H1 (cell line): Measurements from ENCODE around the gene APLP1. TPM values are rescaled to one million over a fixed set of nuclear protein-coding genes. Genes with fewer than 3 reads are reported as not detected.
"Not testable (repeated sequence)": the region's sequence is repeated elsewhere in the genome, so short reads cannot be mapped to it uniquely, and the experiment has no call there.

Experiments
- CTCF ChIA-PET: fragments of 300-600 bp; sonication (Branson Sonifier 250); formaldehyde crosslinking; loops from one replicate; lab custom pipeline; 2021; ENCODE audit not compliant: partially characterized antibody; lab: Charles Lee
- POLR2A ChIA-PET: fragments of 300-600 bp; sonication (Branson Sonifier 250); formaldehyde crosslinking; loops from one replicate; lab custom pipeline; 2021; ENCODE audit warnings: inconsistent platforms; ENCODE audit not compliant: partially characterized antibody; lab: Charles Lee
- DNase-seq, 2 experiments: peaks; one replicate each; pipeline versions ENCODE4 v3.0.0 to v3.0.0-alpha.2; 2010 to 2022; ENCODE audit warnings: low spot score in 2 of 2, low read depth in 1 of 2, mixed read lengths in 1 of 2
- FAIRE-seq: peaks from 2 replicates; lab custom pipeline; 2011; peaks lifted over from hg19 to GRCh38; lab: Jason Lieb, UNC
- H2AFZ ChIP-seq: 2 replicates; pipeline ENCODE4 v1.8.1; 2012; ENCODE audit warnings: low read length, inconsistent platforms
- H2AK5ac ChIP-seq: 2 replicates; pipeline ENCODE4 v1.6.1; 2013; ENCODE audit warnings: low read depth, low read length
- H2BK120ac ChIP-seq: replicated peaks from 2 replicates; pipeline ENCODE3; 2013; ENCODE audit warnings: low read depth, low read length, inconsistent platforms
- H2BK12ac ChIP-seq: 2 replicates; pipeline ENCODE4 v1.6.1; 2013; ENCODE audit warnings: low read depth, low read length
- H2BK15ac ChIP-seq: 2 replicates; pipeline ENCODE4 v1.6.1; 2013; ENCODE audit warnings: low read length
- H2BK20ac ChIP-seq: 2 replicates; pipeline ENCODE4 v1.6.1; 2013; ENCODE audit warnings: low read length
- H2BK5ac ChIP-seq: 2 replicates; pipeline ENCODE4 v1.6.1; 2013; ENCODE audit warnings: low read depth, low read length
- H3K14ac ChIP-seq: 2 replicates; pipeline ENCODE4 v1.6.1; 2013; ENCODE audit warnings: inconsistent platforms; ENCODE audit not compliant: insufficient read length
- H3K18ac ChIP-seq: 2 replicates; pipeline ENCODE4 v1.6.1; 2013; ENCODE audit warnings: low read length; ENCODE audit errors: extremely low read depth
- H3K23ac ChIP-seq: 2 replicates; pipeline ENCODE4 v1.6.1; 2013; ENCODE audit warnings: inconsistent platforms; ENCODE audit not compliant: insufficient read length
- H3K23me2 ChIP-seq: 2 replicates; pipeline ENCODE4 v1.6.1; 2013; ENCODE audit warnings: low read depth, low read length
- H3K27ac ChIP-seq: 2 replicates; pipeline ENCODE4 v1.6.1; 2011; ENCODE audit warnings: low read depth, low read length, inconsistent platforms
- H3K27me3 ChIP-seq, 4 experiments: replicated peaks in 1 of 4; 1 replicate in 1 of 4; 2 replicates in 3 of 4; pipeline versions ENCODE4 v1.6.1 to v1.8.1; 2011 to 2013; ENCODE audit warnings: low read length in 3 of 4, mild to moderate bottlenecking in 3 of 4, inconsistent platforms in 2 of 4, mixed read lengths in 2 of 4, moderate library complexity in 1 of 4; ENCODE audit not compliant: control insufficient read depth in 3 of 4, insufficient read depth in 3 of 4; ENCODE audit errors: extremely low read depth in 1 of 4
- H3K36me3 ChIP-seq, 4 experiments: 2 replicates each; pipeline versions ENCODE4 v1.6.1 to v1.8.1; 2011 to 2013; ENCODE audit warnings: mild to moderate bottlenecking in 4 of 4, low read length in 3 of 4, moderate library complexity in 2 of 4, control low read depth in 1 of 4, inconsistent platforms in 1 of 4; ENCODE audit not compliant: insufficient read depth in 4 of 4, control insufficient read depth in 2 of 4
- H3K4ac ChIP-seq: replicated peaks from 2 replicates; pipeline ENCODE3; 2013; ENCODE audit warnings: low read length, low read depth, mixed read lengths, inconsistent platforms; ENCODE audit not compliant: insufficient read length
- H3K4me1 ChIP-seq, 4 experiments: replicated peaks in 1 of 4; 1 replicate in 1 of 4; 2 replicates in 3 of 4; pipeline versions ENCODE4 v1.6.1 to v1.8.1; 2011 to 2013; ENCODE audit warnings: low read length in 3 of 4, inconsistent platforms in 2 of 4, mixed read lengths in 1 of 4; ENCODE audit not compliant: insufficient read depth in 4 of 4, control insufficient read depth in 3 of 4
- H3K4me2 ChIP-seq, 2 experiments: 2 replicates each; pipeline versions ENCODE4 v1.6.1 to v1.8.1; 2011 to 2013; ENCODE audit warnings: low read depth in 2 of 2, low read length in 2 of 2, control low read depth in 1 of 2, inconsistent platforms in 1 of 2, mild to moderate bottlenecking in 1 of 2; ENCODE audit not compliant: insufficient read depth in 1 of 2
- H3K4me3 ChIP-seq, 4 experiments: fragments of 200-600, 300-600 bp in 1 of 4; sonication (generic), shearing (Covaris generic), sonication (Bioruptor Twin) in 1 of 4; 2 replicates each; pipeline versions ENCODE4 v1.5.1 to v1.8.1; 2011 to 2016; ENCODE audit warnings: low read length in 4 of 4, low read depth in 3 of 4, control low read depth in 2 of 4, inconsistent platforms in 2 of 4, mild to moderate bottlenecking in 2 of 4, mixed read lengths in 1 of 4, moderate library complexity in 1 of 4; ENCODE audit not compliant: insufficient read depth in 2 of 4; ENCODE audit errors: extremely low read depth in 1 of 4
- H3K56ac ChIP-seq: replicated peaks from 2 replicates; pipeline ENCODE3; 2013; ENCODE audit warnings: low read depth, mild to moderate bottlenecking, mixed read lengths, low read length, inconsistent platforms; ENCODE audit not compliant: insufficient read length
- H3K79me1 ChIP-seq: 2 replicates; pipeline ENCODE4 v1.6.1; 2013; ENCODE audit warnings: low read depth, low read length, control low read depth
- H3K79me2 ChIP-seq, 2 experiments: 2 replicates each; pipeline versions ENCODE4 v1.6.1 to v1.8.1; 2012 to 2013; ENCODE audit warnings: low read length in 2 of 2, mild to moderate bottlenecking in 2 of 2, inconsistent platforms in 1 of 2; ENCODE audit not compliant: insufficient read depth in 2 of 2, control insufficient read depth in 1 of 2
- H3K9ac ChIP-seq, 4 experiments: replicated peaks in 1 of 4; 1 replicate in 1 of 4; 2 replicates in 3 of 4; pipeline versions ENCODE4 v1.6.1 to v1.8.1; 2011 to 2013; ENCODE audit warnings: low read depth in 3 of 4, low read length in 3 of 4, control low read depth in 2 of 4, mild to moderate bottlenecking in 2 of 4, moderate library complexity in 2 of 4, inconsistent platforms in 1 of 4; ENCODE audit errors: extremely low read depth in 1 of 4
- H3K9me3 ChIP-seq, 2 experiments: 2 replicates each; pipeline versions ENCODE4 v1.6.1 to v1.8.1; 2012 to 2013; ENCODE audit warnings: mild to moderate bottlenecking in 2 of 2, moderate library complexity in 2 of 2, control low read depth in 1 of 2, inconsistent platforms in 1 of 2, low read depth in 1 of 2, low read length in 1 of 2, mixed read lengths in 1 of 2; ENCODE audit not compliant: insufficient read depth in 2 of 2
- H4K20me1 ChIP-seq, 2 experiments: replicated peaks in 1 of 2; 2 replicates each; pipeline versions ENCODE3 to v1.8.1; 2011 to 2013; ENCODE audit warnings: inconsistent platforms in 2 of 2, low read length in 2 of 2, mild to moderate bottlenecking in 1 of 2; ENCODE audit not compliant: insufficient read depth in 2 of 2, control insufficient read depth in 1 of 2
- H4K5ac ChIP-seq: 2 replicates; pipeline ENCODE4 v1.6.1; 2013; ENCODE audit warnings: low read length, low read depth, mixed read lengths, inconsistent platforms; ENCODE audit not compliant: insufficient read length
- H4K8ac ChIP-seq: 2 replicates; pipeline ENCODE4 v1.8.0; 2013; ENCODE audit warnings: mild to moderate bottlenecking, moderate library complexity, low read length, inconsistent platforms; ENCODE audit not compliant: insufficient read depth; ENCODE audit errors: extremely low read depth
- H4K91ac ChIP-seq: replicated peaks from 2 replicates; pipeline ENCODE3; 2013; ENCODE audit warnings: low read length, mixed read lengths, inconsistent platforms; ENCODE audit not compliant: insufficient read length
- WGBS, 2 experiments: shearing (Covaris generic) in 1 of 2; methylation state at CpG; one replicate each; pipeline versions ENCODE4 v1.1.6 to v1.1.7; 2013 to 2015; ENCODE audit warnings: low lambda C conversion rate in 2 of 2, mixed read lengths in 2 of 2, inconsistent platforms in 1 of 2, low coverage in 1 of 2, missing lambda C conversion rate in 1 of 2; ENCODE audit not compliant: insufficient replicate concordance in 2 of 2, insufficient coverage in 1 of 2, insufficient read length in 1 of 2; ENCODE audit errors: extremely low coverage in 1 of 2, missing lambda C conversion rate in 1 of 2; 5-methylcytosine and 5-hydroxymethylcytosine counted together
- polyA plus RNA-seq, 7 experiments: library from polyadenylated mRNA; depleted of rRNA in 3 of 7; stranded (reverse) in 5 of 7; unstranded in 2 of 7; fragments of >200 nt in 5 of 7; fragments of 200-250 nt in 2 of 7; gene quantifications; 1 replicate in 5 of 7; 2 replicates in 1 of 7; 4 replicates in 1 of 7; pipeline versions ENCODE4 v1.2.1 to v1.2.3, GENCODE V29; 2011 to 2013; ENCODE audit warnings: missing spikeins in 2 of 7, mixed read lengths in 2 of 7
- total RNA-seq: library from RNA; stranded (reverse); fragmentation: NEBNext Ultra II Directional; extraction: Animal tissue kit (Norgen Biotek cat#: 25700); gene quantifications from 2 replicates; pipeline ENCODE4 v1.2.1, GENCODE V29; 2021

The APLP1 gene
- total and polyA plus RNA-seq, 2 of the 8 experiments (the other 6 are each of a cell fraction or from before 2014, with no cell fraction given): 19.9 to 22.0 TPM

DNA sequence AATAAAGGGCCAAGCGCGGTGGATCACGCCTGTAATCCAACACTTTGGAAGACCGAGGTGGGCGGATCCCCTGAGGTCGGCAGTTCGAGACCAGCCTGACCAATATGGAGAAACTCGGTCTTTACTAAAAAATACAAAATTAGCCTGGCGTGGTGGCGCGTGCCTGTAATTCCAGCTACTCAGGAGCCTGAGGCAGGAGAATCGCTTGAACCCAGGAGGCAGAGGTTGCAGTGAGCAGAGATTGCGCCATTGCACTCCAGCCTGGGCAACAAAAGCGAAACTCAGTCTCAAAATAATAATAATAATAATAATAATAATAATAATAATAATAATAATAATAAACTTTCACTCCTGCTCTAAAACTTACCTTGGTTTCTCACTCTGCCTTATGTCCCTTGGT lies 42.0 kb downstream of the APLP1 start:
- H4K8ac ChIP-seq, H2BK15ac ChIP-seq, H3K56ac ChIP-seq, H3K23ac ChIP-seq, H3K79me1 ChIP-seq, H3K9ac ChIP-seq, H4K5ac ChIP-seq, FAIRE-seq, H3K23me2 ChIP-seq, H4K91ac ChIP-seq, H2BK5ac ChIP-seq, H3K9me3 ChIP-seq, H3K79me2 ChIP-seq, H3K27me3 ChIP-seq, H3K18ac ChIP-seq, H3K27ac ChIP-seq, H3K14ac ChIP-seq, H2AFZ ChIP-seq, H2BK120ac ChIP-seq, H3K4ac ChIP-seq, H3K4me2 ChIP-seq, H2BK20ac ChIP-seq, H2BK12ac ChIP-seq, H3K4me3 ChIP-seq, H4K20me1 ChIP-seq, DNase-seq, H2AK5ac ChIP-seq, H3K36me3 ChIP-seq: not testable (repeated sequence)
- WGBS, 2 experiments: 90% methylated on average over 14 of the region's 14 CpGs; no CpG with 5 or more reads in 1 of the 2 experiments
- ChIA-PET POLR2A (interaction anchor here (1.1 kb wide), 1 partner anchor 202 kb away, joined by 3 read pairs; no protein-coding TSS in a partner anchor), CTCF (interaction anchor here (0.8 to 2.0 kb wide), 5 partner anchors 15 to 126 kb away, joined by 3 to 11 read pairs (median 3); no protein-coding TSS in a partner anchor)
- peaks cover 0 to 17% (median 7%) of the 10 kb centered on the region in 4 experiments; a peak in 4 of 7 replicates for H3K4me1 ChIP-seq
